ENCODE measurements around the gene CLEC20A. TPM values are rescaled to one million over a fixed set of nuclear protein-coding genes. Genes with fewer than 3 reads are reported as not detected.

The CLEC20A gene
- total RNA-seq, 1 donor from 2014 or later = not detected

DNA sequence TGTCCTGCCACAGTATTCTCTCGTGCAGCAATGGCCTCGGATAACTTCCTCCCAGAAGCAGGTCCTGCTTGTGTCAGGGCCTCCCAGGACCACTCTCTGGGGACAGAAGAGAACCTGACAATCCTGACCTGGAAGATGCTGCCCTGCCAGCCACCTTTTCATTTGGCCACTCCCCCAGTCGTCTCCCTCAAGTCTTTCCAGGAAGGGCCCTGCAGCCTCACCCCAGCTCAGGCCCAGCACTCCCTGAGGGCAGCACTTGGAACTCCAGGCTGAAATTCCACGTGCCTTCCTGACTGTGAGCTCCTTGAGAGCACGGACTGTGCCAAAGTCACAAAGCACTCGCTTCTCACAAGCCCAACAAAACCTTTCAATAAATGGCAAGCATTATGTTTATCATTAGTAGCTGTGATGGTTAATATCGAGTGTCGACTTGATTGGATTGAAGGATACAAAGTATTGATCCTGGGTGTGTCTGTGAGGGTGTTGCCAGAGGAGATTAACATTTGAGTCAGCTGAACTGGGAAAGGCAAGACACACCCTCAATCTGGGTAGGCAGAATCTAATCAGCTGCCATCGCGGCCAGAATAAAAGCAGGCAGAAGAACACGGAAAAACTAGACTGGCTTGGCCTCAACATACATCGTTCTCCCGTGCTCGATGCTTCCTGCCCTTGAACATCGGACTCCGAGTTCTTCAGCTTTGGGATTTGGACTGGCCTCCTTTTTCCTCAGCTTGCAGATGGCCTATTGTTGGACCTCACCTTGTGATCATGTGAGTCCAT lies 2.3 kb upstream of the CLEC20A start:
- ATAC-seq = peak; percentile 54

DNA sequence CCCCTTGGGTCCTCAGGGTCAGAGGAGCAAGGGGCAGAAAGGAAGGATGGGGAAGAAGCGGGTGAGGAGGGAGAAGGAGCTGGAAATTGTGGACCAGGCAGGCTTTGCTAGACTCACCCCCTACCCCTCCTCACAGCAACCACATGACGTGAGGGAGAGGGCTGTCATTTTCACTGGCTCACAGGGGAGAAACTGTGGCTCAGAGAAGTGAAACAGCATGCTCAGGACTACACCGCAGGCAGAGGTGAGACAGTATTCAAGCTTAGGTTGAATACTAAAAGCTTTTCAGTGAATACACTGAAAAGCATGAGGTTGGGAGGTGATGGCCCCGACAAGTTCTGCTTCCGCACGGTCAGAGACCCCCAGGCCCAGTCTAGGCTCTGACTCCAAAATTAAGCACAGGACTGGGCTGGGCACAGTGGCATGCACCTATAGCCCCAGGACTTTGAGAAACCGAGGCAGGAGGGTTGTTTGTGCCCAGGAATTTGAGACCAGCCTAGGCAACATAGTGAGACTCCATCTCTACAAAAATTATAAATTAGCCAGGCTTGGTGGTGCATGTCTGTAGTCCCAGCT lies 1.2 kb upstream of the CLEC20A start:
- ATAC-seq = no peak

DNA sequence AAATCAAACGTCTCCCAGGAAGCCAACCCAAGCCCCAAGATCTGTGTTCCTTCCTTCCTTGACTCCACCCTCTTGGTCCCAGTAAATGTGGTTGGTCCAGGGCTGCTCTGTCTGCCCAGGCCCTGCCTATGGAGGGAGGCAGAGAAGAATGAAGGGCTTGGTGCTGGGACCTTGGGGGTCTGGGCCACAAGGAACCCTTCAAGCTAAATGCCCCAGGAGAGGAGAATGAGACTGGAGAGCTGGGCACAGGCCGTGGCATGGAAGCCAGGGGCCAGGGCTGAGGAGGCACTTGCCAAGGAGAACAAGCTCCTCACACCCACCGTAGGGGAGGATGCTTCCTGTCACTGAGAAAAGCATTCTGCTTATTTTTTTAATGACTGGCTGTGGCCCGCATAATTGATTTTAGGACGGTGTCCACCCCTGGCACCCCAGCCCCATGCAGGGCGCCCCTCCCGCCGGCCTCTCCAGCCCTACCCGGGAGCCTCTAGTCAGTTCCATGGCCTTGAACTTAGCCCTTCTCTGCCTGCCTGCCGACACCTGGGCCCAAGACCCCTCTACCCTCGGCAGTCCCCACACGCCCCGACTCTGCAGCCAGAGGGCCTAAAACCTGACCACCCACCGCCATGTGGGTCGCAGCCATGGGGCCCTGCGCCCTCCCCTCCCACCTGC lies 889 bp downstream of the CLEC20A start:
- no peak for ATAC-seq

DNA sequence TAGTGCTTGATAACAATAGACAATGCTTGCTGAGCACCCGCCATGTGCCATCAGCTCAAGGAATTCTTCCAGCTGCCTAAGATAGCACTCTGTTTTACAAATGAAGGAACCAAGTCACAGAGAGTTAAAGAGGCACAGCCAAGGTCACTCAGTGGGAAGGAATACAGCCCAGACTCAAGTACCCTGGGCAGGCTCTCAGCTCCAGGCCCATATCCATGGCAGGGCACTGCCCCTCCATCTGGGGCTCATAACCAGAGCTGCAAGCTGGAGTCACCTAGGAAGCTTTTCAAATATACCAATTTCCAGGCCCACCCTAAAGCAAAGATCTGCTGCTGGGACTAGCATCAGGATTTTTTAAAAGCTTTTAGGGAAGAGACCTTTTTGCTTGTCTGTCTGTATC lies 1.6 kb downstream of the CLEC20A start:
- ATAC-seq = no peak

DNA sequence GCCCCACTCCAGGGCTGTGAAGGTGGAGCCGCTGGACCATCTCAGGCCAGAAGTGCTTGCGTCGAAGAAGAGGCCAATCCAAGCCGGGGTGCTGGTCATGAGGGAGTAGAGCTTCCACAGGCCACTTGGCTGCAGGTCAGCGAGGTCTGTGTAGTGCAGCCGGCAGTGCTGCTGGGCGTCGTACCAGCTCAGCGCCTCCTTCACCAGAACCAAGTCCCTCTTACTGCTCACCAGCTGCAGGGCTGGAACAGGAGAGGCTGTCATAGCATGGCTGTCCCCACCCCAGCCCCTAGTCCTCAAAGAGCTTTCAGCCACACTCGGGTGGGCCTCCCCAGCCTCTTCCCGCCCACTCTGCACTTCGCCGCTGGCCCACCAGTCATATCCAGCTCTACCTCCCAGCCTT lies 2.2 kb downstream of the CLEC20A start:
- no peak for ATAC-seq

DNA sequence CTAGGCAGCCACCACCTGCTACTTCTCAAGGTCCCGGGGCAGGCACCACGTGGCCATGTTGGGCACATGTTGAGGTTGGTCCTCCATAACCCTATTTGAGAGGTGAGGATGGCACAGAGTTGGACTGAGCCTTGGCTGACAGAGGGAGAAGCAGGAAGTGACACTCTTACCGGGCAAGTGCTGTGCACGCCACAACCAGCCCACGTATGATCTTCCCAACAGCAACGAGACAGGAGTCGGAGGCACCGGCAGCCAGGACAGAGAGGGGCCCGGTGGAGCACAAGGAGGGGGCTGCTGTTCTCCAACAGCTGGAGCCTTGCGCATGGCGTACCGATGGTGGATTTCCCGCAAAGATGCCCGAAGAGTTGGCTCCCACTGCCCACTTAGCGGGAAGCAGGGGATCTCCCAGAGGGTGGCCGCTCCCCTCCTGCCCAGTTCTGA lies 3.4 kb downstream of the CLEC20A start:
- ATAC-seq = no peak

DNA sequence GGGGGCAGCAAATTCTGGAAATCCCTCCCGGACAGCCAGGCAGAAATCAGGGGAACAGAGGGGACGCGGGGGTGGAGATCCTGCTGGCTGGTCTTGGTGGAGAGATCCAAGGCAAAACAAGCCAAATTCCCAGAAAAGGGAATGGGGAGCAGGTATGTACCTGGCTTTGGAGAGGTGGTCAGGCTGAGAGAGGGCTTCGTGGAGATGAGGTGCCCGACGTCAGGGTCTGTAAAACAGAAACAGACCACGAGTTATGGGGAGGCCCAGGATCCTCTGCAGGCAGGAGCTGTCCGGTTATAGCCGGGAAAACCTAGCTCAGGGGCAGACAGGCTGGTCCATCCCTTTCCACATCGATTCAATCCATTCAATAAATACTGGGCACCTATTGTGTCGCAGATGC lies 4.4 kb downstream of the CLEC20A start:
- ATAC-seq = no peak

DNA sequence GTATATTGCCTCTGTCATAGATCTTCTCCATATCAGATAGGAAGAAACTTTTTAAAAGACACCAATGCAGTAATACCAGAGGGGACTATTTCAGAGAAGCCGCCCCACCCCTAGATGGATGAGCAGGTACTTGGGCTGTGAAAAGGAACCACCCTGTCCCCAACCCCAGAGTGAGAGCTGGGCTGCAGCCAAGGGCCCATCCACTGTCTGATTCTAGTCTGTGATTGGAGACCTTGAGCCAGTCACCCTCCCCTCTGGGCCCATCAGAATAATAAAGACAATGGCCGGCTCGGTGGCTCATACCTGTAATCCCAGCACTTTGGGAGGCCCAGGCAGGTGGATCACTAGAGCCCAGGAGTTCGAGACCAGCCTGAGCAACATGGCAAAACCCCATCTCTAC lies 5.0 kb downstream of the CLEC20A start:
- no peak for ATAC-seq

DNA sequence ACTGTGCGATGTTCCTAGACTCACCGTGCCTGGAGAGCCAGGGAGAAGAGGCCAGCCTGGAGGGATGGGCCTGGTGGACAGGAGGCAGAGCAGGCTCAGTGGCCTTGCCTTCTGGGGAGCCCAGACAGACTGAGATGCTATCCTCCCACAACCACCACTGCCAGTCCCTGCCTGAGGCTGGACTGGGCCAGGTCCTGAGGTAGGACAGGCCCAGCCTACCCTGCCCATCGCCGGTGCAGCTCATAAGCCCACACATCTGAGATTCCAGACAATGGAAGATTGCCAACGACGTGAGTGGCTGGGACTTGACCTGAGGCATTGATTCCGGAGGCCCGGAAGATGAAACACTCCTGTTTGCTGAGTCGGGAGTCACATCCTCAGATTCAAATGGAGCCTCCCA lies 5.8 kb downstream of the CLEC20A start:
- ATAC-seq = no peak

DNA sequence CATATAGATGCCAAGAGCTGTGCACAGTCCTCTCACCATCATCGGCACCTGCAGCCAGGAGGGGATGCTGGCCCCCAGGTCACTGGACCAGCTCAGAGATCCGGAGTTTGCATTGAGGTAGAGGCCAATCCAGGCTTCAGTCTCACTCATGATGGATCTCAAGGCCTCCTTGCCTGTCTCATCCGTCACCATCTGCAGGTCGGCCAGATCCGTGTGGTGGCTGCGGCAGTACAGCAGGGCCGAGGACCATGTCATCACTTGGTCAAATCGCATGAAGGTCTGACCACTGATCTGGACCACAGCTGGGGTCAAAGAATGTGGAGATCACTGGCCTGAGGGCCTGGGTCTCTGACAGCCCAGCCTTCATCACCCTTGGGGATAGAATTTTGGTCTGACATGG lies 6.6 kb downstream of the CLEC20A start:
- ATAC-seq = no peak

DNA sequence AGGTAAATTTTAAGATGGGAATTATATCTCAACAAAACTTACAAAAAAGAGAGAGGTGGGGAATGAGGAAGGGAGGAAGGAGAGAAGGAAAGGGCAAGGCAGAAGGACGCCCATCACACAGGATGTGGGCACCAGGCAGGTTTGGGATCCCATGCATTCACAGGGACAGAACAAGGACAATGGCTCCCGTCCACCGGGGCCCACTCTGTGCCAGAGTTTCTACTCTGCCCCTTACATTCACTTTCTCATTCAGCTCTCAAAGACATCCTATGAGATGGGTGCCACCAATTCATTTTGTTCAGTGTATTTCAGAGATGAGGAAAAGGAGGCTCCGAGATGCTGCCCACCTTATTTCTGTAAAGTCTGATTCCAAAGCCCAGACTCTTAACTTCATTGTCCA lies 7.4 kb downstream of the CLEC20A start:
- no peak for ATAC-seq

DNA sequence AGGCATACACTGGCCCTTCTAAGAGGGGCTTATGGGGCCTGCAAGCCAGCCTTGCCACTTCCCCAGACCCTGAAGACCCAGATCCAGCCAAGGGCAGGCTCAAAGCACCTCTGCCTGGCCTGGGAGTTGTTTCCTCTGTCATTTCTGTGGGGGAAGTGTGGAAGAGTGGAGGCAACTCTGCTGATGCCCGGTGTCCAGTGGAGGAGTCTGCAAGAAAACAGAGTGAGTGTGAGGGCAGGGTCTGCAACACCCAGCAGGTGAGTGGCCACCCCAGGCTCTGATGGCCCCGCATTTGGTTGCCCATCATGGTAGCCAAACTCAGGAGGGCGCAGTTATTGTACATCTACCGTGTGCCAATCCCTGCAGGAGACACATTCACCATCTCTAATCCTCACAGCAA lies 8.4 kb downstream of the CLEC20A start:
- ATAC-seq = no peak

DNA sequence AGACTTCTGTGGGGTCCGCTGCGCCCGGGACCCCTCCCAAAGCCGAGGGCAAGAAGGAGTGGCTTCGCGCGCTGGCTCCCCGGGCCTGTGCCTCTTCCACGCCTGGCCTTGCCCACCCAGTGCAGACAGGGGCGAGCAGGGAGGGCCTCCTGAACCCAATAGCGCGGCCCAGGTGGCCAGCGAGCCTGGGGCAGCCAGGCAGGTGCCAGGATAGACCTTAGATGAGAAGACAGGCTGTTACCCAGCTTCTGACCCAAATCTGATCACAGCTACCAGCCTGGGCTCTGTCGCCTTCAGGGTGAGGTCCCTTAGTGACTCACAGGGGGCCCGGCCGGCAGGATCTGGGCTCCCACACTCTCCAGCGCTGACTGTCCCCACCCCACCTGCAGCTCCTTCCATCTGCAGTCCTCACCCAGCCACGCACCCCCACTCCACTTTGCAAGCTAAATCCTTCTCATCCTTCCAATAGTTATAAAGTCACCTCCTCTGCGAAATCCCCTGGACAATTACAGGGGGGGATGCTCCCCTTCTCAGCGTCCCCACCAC lies 9.6 kb downstream of the CLEC20A start:
- ATAC-seq = peak; percentile 38

DNA sequence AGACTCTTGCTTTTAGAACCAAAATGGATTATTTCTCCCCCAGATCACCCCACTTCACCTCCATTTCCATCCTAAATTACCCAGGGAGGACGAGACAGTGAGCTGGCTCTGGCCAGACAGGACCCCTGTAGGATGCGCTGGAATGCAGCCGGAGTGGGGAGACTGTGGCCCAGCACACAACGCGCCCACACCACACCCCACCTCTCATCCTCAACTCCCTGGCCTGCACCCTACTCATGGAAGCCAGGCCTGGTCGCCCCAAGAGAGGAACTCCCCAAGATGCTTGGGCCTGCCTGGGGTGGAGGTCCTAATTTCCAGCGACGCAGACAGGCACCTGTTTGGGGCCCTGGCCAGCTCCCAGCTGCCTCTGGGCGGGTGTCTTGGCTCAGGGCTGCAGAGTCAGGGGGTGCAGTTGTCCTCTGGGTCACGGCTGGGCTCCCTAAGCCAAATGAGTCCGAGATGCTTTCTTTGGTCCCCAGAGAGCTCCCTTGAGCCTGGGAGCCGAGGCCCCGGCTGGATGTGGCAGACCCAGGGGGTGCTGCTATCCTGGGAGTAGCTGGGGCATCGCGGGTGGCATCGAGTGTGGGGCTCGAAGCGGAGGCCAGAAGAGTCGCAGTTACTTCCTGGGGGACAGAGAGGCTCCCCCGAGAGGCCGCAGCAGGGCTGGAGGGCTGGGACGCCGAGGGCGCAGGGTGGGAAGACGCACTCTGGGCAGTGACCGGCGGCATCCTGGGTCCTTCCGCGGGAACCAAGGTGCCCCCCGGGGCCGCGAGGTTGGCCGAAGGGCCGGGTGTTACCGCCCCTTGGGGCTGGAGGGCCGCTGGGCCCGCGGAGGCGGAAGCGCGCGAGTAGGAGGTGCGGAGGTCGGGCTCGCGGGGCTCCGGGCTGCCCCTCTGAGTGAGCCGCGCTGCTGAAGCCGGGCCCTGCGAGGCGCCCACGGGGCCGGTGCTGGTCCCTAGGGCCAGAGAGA lies 10.4 kb downstream of the CLEC20A start:
- ATAC-seq = peak; percentile 18

DNA sequence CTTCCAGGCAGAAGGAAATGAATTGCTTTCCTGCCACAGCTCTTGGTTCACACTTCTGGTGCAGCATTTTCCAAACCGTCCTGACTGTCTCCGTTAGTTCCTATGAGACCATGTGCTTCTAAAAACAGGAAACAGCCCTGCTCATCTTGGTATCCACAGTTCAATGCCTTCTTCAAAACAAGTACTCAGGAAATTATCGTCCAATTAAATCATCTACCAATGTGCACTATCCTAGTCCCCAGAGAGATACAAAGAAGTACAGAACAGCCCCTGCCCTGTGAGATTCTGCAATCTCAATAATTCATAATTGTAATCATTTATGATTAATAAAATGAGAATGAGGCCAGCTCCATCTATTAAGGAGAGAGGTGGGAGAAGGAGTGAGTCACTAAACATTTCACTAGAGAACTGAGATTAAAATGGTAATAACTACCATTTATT lies 11.2 kb downstream of the CLEC20A start:
- no peak for ATAC-seq

DNA sequence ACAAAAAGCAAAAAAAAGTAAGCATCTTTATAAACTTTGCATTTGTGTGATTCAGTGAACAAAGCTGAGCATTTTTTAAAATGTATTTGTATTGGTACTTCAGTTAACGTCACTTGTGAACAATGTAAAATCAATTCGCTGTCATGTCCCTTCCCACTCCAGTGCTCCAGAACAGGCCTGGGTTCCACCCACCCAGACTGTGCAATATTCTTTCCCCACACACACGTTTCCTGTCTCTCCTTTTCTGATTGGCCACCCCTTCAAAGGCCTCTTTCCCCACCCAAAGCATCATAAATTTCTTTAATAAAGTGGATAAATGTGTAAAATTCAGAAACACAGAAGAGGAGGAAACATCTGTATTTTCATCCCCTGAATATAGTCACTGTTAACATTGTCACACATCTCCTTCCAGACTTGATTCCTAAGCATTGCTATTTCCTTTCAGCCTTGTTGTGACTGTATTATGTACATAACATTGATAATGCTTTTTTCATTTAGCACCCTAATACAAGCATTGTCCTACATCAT lies 12.0 kb downstream of the CLEC20A start:
- no peak for ATAC-seq

DNA sequence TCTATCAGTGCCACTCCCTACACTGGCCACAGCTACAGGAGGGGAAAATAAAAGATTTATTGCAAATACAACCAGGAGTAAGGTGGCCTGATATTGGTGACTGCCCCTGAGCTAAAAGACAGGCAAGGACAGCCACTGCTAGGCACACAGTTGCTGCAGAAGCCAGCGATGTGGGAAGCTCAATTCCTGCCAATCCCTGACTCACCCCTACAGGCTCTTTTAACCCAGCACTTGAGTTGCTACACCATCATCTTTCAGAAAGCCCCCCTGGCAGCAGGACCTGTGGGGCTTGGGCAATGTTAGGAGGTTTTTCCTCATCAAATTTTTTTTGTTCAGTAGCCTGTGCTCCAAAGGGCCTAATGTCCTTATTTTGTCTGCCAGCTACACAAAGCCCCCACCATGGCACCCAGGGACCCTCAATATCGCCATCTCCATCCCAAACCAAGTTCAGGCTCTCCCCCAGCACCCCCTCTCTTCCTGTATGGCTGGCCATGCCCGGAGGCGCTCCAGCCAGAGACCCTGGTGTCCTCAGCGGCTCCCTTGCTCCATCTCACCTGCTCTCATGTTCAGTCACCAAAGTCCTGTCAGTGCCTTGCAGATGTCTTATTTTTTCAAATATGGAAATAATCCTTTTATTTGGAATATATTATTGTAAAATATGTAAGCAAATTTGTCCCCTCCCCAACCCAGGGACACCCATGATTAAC lies 13.4 kb downstream of the CLEC20A start:
- no peak for ATAC-seq

DNA sequence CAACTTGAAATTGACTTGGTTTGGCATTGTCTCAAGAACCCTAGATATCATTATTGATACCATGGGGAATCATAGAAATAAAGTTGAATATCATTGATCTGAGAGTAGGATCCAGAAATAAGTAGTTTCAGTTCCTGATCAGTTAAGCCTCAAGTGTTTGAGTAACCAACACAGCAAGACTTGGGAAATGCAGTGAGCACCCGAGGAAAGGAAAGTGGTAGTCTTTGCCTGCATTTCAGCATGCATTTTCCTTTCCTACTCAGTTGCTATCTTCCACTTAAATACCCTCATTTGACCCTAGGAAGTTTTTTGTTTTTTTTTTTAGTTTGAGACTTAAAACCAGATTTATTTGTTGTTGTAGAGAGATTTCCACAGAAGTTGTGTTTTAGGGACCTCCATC lies 18.9 kb downstream of the CLEC20A start:
- no peak for ATAC-seq

DNA sequence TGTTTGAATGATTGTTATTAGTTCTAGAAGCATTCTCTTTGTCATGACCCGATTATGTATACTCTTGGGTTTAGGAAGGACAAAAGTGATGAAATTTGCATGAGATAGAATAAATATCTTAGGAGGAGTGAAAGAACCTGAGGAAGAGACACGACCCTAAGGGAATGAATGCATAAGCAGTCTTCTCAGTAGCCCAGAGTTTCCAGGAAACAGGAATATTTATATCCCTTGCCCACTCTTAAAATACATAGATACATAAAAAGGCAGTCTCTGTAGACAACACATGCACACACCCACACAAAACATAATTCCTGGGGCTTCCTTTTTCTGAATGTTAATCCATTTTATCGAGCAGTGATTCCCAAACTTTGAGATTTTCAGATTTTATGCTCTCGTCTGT lies 19.4 kb downstream of the CLEC20A start:
- no peak for ATAC-seq

DNA sequence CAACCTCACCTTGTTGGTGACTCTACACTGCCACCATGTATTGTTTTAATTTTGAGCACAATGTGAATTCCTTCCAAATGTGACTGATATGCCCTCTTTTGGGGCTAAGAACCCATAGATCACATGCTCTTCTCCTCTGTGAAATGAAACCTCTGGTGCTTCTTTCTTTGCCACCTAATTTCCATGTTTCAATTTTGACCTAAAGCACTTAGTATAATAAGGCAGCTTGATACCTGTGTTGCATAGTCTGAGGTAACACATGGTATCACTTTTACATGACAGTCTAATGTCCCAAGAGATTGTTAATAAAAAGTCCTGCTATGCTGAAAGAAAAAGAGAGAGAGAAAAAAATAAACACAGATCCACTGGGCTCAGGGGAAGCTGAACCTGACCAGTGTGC lies 24.2 kb downstream of the CLEC20A start:
- ATAC-seq = no peak

DNA sequence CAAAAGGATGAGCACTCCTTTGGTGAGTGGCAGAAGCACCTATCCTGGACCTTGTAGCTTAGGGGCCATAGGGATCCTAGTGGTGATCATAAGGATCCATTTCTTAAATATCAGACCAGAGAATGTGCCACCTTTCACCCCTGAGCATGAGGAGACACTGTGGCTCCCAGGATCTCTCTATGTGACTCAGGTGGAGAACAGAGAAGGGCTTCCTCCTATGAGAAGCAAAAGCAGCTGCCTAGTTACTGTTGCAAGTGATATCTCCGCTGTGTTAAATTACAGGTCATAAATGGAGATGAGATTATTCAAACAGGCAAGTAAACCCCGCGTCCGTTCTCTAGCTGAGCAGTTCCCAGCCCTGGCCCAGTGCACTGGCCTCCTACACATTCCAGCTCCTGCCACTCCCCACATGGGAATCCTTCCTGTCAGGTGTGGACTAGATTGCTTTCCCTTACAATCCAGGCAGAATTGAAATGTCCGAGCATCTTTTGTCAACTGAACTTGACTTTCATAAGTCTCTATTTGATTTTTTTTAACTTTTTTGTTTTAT lies 26.3 kb downstream of the CLEC20A start:
- ATAC-seq = no peak

All from esophagus mucosa (tissue), 1 donor.